22Rv1 (cell line): ENCODE data around the gene SLC16A13.
"Not testable (repeated sequence)": the region's sequence is repeated elsewhere in the genome, so short reads cannot be mapped to it uniquely, and the experiment has no call there.

Experiments used
- ZFX ChIP-seq: fragments of 450-650 bp; IDR thresholded peaks from 2 replicates; pipeline ENCODE4 v1.6.1; 2017; ENCODE audit warnings: antibody characterized with exemption, borderline replicate concordance
- TF ChIP-seq, protein P1 (sequence below): fragments of 450-650 bp; IDR thresholded peaks from 2 replicates; pipeline ENCODE4 v1.5.1; 2017; ENCODE audit warnings: mild to moderate bottlenecking

- TF ChIP-seq, protein P1, sequence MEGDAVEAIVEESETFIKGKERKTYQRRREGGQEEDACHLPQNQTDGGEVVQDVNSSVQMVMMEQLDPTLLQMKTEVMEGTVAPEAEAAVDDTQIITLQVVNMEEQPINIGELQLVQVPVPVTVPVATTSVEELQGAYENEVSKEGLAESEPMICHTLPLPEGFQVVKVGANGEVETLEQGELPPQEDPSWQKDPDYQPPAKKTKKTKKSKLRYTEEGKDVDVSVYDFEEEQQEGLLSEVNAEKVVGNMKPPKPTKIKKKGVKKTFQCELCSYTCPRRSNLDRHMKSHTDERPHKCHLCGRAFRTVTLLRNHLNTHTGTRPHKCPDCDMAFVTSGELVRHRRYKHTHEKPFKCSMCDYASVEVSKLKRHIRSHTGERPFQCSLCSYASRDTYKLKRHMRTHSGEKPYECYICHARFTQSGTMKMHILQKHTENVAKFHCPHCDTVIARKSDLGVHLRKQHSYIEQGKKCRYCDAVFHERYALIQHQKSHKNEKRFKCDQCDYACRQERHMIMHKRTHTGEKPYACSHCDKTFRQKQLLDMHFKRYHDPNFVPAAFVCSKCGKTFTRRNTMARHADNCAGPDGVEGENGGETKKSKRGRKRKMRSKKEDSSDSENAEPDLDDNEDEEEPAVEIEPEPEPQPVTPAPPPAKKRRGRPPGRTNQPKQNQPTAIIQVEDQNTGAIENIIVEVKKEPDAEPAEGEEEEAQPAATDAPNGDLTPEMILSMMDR = not testable (repeated sequence)
- not testable (repeated sequence) for TF ChIP-seq ZFX
Measured at GRCh38 chr17:7050583-7050982, 14.8 kb downstream of the SLC16A13 start.
